ENCODE results near the gene DUOXA1.

DNA sequence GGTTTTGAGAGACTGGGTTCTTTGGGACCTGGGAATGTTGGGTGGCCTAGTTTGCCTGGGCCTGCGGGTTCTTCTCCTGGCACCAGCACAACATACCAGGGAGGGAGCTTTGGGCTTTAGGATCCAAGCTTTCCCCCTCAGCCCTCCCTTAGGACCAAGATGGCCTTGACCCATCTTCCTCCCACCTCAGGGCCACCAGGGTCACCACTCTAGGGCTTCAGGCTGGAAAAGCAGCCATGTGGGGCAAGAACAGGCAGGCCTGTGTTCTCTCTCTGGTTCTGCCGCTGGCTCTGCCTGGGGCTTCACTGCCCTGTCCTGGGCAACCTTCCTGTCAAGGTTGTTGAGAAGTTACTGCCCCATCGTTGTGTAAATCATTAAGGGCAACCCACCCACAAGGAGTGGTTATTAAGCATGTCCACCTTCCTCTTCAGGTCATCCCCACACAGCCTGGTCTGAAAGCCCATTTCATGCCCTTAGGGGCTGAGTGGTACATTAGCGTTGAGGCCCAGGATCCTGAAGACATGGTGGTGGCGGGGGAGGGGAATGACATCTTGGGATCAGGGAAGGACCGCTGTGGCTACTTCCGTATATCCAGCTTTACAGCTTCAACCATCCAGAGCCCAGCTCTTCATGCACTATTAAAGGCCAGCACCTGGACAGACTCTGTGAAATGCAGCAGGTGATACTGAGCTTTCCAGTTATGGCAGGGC is 767 bp upstream of the DUOXA1 start:
- no peak for TF ChIP-seq POU2F2 (IDR thresholded peaks at IDR 0.05; ENCODE audit: low read depth, low read length)
- no peak for TF ChIP-seq POLR2A (IDR thresholded peaks at IDR 0.05; ENCODE audit: low read depth, low read length)
- no peak for TF ChIP-seq POLR2AphosphoS5 (IDR thresholded peaks at IDR 0.05; ENCODE audit: low read depth, low read length)
- no peak for TF ChIP-seq TAF1 (IDR thresholded peaks at IDR 0.05; ENCODE audit: low read depth, low read length)
- TF ChIP-seq SPI1 (IDR thresholded peaks at IDR 0.05; ENCODE audit: low read depth, low read length), result no peak
- no peak for TF ChIP-seq PAX5 (IDR thresholded peaks at IDR 0.05; ENCODE audit: insufficient read depth, low read length, severe bottlenecking)
